HG03025 (cell line): ENCODE measurements around the gene SCRN2.

Source experiments
- ATAC-seq: cut with Tn5 transposase; IDR thresholded peaks from one replicate; pipeline ENCODE4 v1.9.1; 2021; ENCODE audit warnings: mild to moderate bottlenecking, moderate library complexity; ENCODE audit not compliant: unreplicated experiment, low FRiP score

Gene SCRN2

DNA sequence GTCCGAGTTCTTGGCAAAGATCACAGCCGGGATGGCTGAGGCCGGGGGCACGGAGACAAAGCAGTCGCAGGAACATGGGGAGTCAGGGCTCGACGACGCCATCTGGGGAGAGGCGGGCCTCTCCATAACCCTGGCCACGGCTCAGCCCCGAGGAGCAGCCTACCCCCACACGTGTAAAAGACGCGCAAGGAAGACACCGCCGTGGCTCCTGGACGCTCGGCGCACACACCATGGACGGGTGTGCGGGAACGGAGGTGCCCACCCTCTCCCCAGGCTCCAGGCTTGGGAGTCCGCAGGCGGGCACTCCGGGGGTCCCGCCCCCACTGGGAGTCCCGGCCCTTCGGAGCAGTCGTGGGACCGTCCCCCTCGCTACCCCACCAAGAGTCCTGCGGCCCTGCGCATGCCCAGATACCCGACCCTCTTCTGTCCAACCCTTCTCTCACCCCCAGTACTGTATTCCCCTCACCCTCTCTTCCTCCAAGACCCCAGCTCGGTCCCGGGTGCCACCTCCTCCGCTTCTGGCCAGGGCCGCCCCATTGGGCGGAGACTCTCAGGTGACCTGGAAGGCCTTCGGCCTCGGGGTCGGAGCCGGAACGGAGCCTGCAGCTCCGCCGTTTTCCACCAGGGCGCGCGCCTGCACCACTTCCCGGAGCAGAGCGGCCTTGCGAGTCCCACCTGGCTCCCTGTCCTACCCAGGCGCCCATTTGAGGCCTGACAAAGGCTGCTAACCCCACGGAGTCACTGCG, at the start of gene SCRN2:
Gene SCRN2, minus strand, starts transcription at position 532 of the 746 bp plus-strand sequence. Its CDS starts 430 bp downstream, at position 102.
- peak; percentile 59 for ATAC-seq

DNA sequence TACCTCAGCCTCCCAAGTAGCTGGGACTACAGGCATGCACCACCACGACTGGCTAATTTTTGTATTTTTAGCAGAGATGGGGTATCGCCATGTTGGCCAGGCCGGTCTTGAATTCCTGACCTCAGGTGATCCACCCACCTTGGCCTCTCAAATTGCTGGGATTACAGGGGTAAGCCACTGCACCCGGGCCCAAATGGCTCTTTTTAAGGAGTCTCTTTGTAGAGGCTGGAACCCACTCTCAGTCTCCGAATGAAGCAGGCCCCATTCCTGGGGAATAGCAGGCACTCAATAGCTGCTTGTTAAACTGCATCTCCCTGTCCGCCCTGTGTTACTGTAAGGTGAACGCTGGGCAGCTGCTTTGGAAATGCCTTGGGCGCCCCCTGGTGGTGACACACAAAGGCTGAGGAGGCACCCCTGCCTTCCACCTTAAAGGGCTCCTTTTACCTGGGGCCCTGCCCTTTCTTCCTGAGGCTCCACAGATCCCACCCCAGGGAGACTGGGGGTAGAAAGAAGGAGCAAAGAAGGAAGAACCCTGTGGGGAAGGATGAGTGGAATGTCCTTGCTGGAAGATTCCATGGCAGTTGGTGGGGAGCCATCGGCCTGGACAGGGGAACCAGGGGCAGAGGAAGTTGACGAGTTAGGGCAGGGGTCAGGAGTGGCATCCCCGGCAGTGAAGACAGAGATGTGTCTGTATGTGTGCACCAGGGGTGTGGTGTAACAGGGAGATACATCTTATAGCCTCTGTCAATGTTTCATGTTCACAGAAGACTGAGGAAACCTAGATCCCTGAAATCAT, 48.9 kb upstream of the SCRN2 start:
- no peak for ATAC-seq

DNA sequence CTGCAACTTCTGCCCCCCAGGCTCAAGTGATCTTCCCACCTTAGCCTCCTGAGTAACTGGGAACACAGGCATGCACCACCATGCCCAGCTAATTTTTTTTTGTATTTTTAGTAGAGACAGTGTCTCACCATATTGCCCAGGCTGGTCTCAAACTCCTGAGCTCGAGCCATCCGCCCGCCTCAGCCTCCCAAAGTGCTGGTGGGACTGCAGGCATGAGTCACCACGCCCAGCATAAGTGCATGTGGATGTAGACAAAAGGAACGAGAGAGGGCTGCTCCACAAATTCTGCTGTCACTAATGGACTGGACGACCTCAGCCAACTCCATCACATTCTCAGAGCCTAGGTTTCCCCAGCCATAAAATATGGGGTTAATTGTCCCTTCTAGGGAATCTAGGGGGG, 47.2 kb upstream of the SCRN2 start:
- no peak for ATAC-seq

DNA sequence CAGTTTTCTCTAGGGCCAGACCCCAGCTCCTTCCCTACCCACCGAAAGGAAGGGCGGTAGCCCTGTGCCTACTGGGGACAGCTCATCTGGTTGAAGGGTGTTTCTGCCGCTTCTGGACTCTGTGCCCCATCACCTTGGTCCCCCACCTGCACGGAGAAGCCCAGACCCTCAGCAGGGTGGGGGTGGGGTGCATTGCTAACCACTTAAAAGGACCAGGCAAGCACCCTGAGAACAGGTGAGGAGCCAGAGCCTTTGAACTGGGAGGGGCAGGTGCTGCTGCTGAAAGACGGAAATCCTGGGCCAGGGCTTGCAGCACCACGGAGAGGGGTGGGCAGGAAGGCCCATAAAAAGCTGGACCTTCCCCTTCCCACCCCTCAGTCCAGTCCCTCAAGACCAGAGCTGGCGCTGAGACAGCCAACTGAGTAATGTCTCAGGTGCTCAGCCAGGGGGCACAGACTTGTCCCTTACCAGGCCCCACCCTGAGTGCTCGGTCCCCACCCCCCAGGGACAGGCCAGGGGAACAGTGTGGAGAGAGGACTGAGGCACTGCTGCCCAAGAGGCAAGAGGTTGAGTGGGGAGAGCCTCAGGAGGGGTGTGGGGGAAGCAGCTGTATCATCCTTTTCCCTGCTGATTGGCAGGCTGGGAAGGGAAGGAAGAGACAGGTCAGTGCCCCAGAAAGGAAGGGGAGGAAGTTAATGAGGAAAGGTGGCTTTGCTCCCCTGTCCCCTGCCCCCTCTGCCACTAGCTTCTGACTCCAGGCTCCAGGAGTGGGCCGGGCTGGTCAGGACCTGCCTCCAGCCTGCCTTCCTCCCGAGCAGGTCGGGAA, 44.0 kb upstream of the SCRN2 start:
- ATAC-seq = no peak

DNA sequence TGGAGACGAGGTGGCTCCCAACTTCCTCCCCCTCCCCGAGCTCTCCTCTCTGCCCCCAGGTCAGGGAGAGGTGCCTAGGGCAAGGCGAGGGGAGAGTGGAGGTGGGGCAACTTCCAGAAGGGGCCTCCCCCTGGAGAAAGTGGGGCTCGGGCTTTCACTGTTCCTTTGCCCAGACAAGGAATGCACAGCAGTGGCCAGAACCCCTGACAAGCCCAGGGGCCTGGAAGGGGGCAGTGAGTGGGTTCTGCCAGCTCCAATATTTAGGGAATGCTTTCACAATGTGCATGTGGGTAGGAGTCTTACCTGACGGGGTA, 43.3 kb upstream of the SCRN2 start:
- ATAC-seq = no peak

DNA sequence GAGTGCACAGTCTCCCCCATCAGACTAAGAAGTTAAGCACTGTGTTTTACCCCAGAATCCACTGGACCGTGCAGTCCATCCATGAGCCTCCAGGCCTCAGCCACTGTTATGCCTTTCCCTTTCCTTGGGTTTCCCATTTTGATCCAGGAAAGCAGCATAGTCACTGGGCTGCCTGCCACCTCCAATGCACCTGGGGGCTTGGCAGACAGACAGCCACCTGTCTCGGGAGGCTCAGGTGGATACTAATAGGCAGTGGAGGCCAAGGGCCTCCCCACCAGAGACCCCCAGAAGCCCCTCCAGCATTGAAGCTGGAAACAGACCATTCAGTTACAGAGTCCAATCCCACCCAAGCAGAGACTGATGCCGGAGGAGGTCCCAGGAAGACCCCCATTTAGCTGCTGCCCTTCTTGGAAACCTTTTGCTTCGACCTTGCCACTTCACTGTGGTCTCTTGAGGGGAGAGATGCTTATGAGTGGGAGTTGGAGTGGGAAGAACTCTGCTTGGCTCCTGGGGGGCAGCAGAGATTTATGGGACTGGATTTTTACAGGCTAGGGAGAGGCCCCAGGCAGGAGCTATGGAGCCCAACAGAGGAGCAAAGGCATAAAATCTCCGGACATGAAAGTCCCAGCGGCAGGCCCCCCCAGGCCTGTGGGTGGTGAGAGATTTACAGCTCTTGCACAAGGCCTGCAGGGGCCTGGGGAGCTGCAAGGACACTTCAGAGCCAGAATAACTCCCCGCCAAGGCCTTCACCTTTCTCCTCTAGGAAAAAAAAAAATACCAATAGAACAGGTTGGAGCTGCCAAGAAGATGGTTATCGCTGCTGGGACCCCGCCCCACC, 42.7 kb upstream of the SCRN2 start:
- ATAC-seq = no peak

DNA sequence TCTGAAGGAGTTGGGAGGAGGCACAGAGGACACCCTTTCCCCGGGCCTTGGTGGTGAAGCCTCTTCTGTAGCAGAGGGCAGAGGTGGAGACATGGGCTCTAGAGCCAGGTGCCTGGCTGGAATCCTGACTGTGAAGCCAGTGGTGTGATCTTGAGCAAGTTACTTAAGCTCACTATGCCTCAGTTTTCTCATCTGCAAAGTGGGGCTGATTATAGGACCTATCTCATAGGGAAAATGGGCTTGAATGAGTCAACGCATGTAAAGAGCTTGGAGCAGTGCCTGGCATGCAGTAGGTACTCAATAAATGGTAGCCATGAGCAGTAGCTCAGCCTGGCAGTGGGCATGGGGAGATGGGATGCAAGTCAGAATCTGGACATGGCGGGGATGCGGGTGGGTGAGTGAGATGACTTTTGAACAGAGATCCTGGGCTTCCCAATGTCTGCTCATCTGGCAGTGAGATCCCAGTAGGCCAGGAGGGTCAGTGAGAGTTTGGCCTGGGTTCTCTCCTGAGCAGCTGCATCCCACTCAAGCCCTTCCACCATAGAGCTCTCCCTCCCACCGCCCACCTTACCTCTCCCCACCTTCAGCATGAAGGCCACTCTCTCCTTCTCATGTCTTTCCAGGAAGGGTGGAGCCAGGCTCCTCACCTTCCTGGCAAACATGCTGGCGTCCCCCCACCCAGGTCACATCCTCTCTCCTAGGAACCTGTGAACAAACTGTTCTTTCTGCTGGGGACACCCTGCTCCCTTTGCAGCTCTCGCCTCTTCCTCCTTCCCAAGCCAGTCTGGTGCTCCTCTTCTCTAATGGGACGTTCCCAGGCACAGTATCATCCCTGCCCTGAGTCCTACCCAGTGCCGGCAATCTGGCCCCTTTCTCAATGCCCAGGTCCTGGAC, 41.9 kb upstream of the SCRN2 start:
- ATAC-seq = no peak

DNA sequence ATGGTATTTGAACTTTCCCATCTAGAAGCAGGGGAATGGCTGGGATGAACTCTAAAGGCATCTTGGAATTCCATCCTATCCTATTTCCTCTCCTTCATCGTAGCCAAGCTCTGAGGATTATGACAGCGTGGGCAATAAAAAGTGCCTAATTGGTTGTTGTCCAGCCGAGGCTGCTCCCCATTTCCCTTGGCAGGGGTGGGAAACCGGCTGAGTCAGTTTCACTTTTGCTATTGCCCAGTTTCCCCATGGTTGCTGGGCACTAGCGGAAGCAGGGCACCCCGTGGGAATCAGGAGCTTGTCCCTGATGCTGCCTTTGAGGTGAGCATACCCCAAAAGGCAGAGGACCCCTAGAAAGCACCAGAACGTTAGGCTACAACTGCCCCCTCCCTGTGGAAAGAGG, 41.2 kb upstream of the SCRN2 start:
- ATAC-seq = no peak

DNA sequence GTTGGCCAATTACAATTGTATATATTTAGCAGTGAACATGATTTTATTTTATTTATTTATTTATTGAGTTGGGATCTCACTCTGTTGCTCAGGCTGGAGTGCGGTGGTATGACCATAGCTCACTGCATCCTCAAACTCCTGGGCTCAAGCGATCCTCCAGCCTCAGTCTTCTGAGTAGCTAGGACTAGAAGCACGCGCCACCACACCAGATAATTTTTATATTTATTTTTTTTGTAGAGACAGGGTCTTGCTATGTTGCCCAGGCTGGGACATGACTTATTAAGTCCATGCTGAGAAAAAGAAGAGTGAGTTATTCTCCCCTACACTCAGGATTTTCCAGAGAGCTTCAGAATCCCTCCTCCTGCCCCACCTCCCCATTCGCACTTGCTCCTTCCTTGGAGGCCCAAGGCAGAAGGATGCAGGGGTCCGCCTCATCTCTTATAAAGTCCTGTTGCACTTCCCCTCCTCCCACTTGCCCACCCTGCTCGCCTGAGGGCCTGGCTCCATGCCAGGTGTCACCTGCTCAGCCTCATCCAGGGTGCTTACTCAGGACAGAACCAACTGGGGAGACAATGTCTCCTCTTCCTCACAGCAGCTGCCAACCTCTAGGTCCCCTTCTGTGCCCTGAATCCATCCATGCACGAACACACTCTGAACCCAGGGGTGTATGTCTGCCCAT, 38.8 kb upstream of the SCRN2 start:
- ATAC-seq = no peak

DNA sequence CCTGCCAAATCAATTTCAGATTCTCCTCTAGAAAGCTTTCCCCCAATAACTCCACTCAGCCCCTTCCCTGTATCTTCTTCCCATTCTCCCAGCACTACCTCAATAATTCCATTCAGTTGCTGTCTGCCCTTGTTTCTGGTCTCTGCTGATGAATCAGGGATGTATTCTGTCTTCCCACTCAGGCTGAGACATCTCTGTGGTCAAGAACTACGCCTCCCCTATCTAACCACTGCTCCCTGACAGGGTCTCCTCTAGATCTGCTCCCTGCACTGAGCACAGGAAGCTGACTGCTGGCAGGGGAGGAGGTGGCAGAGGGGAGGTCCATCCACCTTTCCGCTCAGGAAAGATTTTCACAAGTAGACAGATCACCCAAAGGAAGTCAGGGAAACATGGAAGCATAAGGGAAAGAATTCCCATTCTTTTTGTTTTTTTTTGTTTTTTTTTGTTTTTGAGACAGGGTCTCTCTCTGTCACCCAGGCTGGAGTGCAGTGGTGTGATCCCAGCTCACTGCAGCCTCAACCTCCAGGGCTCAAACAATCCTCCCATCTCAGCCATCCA, 38.0 kb upstream of the SCRN2 start:
- no peak for ATAC-seq

DNA sequence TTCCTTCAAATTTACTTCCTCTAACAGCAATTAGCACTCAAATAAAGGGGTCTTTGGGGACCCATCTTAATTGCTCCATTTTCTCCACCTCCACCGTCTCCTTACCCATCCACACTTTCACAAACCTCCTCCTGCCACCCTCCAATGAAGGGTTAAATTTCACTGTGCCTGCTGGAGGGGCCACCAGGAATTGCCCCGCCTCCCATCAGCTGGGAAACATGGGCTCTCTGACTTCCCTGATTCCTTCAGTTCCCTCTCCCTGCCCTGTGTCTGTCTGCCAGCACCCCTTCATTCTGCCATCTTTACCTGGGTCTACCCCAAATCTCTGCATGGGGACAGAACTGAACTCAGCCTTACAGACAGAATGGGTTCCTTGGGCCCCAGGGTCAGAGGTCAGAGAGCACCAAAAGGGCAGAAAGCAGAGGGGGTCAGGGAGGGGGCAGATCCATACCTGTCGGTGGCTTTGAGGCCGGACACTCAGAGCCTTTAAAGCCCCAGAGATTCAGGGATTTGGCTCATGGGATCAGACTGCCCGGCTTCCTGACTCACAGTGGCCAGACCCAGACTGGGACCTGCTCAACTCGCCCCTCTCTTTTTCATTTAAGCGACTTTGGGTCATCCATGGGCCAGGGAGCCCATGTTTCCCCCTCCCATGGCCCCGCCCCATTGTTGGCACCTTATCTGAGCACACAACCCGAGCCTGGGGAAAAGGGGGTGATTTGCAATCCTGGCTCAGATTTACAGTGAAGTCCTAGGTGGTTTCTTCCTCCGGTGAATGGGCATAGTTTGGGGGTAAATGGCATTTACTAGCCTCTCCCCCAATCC, 37.3 kb upstream of the SCRN2 start:
- no peak for ATAC-seq

DNA sequence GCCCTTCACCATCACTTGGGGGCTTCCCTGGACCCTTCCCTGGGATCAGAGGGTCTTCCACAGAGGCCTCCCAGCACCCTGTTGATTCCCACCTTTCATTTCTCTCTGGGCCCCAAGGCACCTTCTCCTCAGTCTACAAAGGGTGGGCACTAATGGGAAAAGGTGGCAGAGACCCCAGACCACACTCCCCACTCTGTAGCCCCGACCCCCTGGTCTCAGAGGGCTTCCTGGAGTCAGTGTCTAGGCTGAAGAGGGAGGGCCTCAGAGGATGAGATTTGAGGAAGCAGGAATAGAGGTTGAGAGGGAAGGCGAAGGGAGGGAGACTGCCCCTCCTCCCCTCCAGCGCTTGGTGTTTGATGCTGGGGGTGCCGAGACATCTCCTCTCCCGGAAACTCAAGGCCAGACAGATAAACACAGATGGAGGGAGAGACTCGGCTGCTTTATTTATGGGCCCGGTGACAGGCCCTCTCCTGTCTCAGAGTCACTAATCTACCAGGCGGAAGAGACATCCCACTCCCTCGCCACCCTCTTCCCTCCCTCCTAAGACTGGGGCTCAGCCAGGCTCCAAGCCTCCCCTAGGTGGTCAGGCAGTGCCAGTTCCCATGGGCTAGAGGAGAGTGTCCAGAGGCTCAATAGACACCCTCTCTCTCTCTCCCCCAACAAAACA, 36.4 kb upstream of the SCRN2 start:
- ATAC-seq = no peak

DNA sequence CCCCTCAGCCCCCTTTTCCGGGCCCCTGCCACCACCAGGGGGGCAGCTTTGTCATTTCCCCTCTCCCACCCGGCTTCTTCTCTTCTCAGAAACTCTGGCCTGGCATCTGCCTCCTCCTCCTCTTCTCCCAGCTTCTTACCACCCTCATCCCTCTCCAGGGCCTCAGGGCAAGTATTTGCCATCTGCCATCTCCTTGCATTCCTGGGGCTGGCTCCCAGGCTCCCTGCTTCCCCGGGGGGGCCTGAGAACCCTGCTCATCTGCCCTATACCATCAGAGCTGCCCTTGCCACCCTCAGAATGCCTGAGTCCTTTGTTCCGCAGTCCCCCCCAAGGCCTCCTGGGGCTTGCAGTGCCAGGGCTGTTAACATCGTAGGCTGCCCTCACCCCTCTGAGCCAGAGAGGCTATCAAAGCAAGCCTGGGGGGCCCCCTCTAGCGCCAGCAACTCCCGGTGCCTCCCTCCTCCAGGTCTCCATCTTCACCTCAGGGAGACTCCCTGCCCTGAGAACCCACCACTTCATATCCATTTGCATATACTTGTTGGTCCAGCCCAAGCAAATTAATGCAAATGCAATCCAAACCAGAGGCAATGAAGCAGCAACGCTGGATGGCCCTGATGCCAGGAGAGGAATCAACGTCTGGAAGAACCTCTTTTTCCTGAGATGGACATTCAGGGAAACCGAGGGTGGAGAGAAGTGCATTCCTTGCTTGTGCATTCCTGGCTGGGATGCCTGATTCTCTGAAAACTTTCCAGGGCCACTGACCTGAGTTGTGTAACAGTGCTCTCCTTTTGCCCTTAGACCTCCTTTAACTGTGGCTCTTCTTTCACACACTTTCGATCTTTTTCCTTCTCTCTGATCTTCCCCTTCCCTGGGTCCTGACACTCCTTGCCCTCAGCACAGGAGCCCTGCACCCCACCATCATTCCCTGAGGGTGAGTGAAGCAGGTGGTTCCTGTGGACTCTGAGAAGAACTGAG, 34.2 kb upstream of the SCRN2 start:
- no peak for ATAC-seq

DNA sequence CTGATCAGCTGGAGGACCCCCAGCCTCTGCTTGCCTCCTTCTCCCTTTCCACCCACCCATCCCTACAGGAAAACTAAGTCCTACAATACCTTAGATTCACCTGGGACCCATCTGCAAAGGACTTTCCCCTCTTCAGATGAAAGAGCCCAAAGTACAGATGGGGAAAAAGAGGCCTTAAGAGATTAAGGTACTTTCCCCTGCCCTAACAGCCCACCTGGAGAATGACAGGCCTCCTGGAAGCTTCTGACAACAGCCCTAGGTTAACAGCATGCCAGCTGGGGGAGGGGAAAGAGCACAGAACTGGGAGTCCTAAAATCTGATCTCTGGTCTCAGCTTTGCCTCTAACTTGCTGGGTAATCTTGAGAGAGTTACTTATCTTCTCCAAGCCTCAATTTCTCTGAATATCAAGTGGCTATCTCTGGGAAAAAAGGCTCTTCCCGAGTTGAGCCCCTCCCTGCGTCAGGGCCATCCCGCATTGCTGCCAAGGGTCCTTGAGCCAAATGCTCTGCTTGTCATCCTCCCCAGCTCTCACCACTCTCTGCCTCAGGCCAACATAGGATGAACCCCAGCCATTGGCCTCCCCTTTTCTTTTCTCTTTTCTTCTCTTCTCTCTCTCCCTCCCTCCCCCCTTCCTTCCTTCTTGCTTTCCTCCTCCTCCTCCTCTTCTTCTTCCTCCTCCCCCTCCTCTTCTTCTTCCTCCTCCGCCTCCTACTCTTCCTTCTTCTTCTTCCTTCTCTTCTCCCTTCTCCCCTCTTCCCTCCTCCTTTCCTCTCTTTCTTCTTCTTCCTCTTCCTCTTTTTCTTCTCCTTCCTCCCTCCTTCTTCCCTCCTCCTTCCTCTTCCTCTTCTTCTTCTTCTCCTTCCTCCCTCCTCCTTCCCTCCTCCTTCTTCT, 32.4 kb upstream of the SCRN2 start:
- no peak for ATAC-seq

DNA sequence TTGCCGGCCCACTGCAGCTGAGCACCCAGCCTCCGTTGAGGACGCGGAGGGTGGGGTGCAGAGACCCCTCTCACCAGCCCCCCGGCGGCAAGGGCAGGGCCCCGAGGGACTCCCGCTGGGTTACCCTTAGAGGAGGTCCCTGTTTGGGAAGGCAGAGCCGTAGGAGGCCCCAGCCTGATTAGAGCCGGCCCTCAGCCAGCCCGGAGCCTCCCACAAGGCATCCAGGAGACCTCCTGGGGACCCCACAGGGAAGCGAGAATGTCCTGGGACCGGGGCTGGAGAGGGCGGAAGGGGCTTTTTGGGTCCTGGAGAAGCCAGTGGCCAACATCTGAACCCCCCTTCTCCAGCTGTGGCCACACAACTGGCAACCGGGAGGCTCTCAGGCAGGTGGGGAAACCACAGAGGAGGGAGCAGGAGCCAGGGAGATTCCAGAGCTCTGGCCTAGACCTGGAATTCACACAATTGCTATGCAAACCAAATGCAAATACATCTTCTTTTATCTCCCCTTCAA, 31.6 kb upstream of the SCRN2 start:
- no peak for ATAC-seq
